DND-41 (cell line): ENCODE results near the gene PHF19.

Experiments
- ATAC-seq: fragments of 200-7000 bp; cut with Tn5 transposase; 3 replicates; pipeline ENCODE4 v1.9.1; 2021; ENCODE audit warnings: low read depth; ENCODE audit not compliant: insufficient read depth
- DNase-seq: peaks from one replicate; pipeline ENCODE4 v3.0.0-alpha.2; 2020
- H2AFZ ChIP-seq: 2 replicates; pipeline ENCODE4 v1.6.0; 2012; ENCODE audit warnings: low read depth, low read length
- H3K27ac ChIP-seq: 2 replicates; pipeline ENCODE4 v1.5.1; 2012; ENCODE audit warnings: low read length, inconsistent platforms
- H3K27me3 ChIP-seq: fragments of 200-600 bp; sonication (generic); 2 replicates; pipeline ENCODE4 v1.6.0; 2012; ENCODE audit warnings: low read length, mild to moderate bottlenecking, inconsistent platforms; ENCODE audit not compliant: insufficient read depth, poor library complexity
- H3K36me3 ChIP-seq: 2 replicates; pipeline ENCODE4 v1.5.1; 2012; ENCODE audit warnings: low read length, inconsistent platforms; ENCODE audit not compliant: insufficient read depth
- H3K4me1 ChIP-seq: 2 replicates; pipeline ENCODE4 v1.5.1; 2012; ENCODE audit warnings: mild to moderate bottlenecking, low read length; ENCODE audit not compliant: insufficient read depth
- H3K4me2 ChIP-seq: 2 replicates; pipeline ENCODE4 v1.6.0; 2012; ENCODE audit warnings: mild to moderate bottlenecking, moderate library complexity, low read length, inconsistent platforms; ENCODE audit not compliant: insufficient read depth
- H3K4me3 ChIP-seq, 2 experiments: fragments of 200-600 bp in 1 of 2; shearing (Covaris generic) in 1 of 2; 2 replicates each; pipeline ENCODE4 v1.5.1; 2012 to 2016; ENCODE audit warnings: inconsistent platforms in 2 of 2, low read length in 2 of 2, mild to moderate bottlenecking in 2 of 2, low read depth in 1 of 2, moderate library complexity in 1 of 2
- H3K79me2 ChIP-seq: 2 replicates; pipeline ENCODE4 v1.6.0; 2012; ENCODE audit warnings: low read length, inconsistent platforms; ENCODE audit not compliant: insufficient read depth
- H3K9ac ChIP-seq: 2 replicates; pipeline ENCODE4 v1.6.0; 2012; ENCODE audit warnings: low read depth, mild to moderate bottlenecking, inconsistent platforms, low read length, moderate library complexity
- H3K9me3 ChIP-seq: 2 replicates; pipeline ENCODE4 v1.5.1; 2012; ENCODE audit warnings: low read length, moderate library complexity, mild to moderate bottlenecking, inconsistent platforms; ENCODE audit not compliant: insufficient read depth, severe bottlenecking
- H4K20me1 ChIP-seq: 2 replicates; pipeline ENCODE4 v1.6.0; 2012; ENCODE audit warnings: low read length; ENCODE audit not compliant: insufficient read depth
- EZH2 ChIP-seq: IDR thresholded peaks from 3 replicates; pipeline ENCODE4 v1.6.1; 2012; ENCODE audit warnings: borderline replicate concordance, low read depth, mild to moderate bottlenecking, moderate library complexity, low read length, inconsistent platforms; ENCODE audit not compliant: severe bottlenecking
- TF ChIP-seq, protein P1 (sequence below): IDR thresholded peaks from 2 replicates; pipeline ENCODE4 v1.5.1; 2012; ENCODE audit warnings: borderline replicate concordance, low read length, moderate library complexity, mild to moderate bottlenecking; ENCODE audit not compliant: poor library complexity, severe bottlenecking; ENCODE audit errors: extremely low read depth

The PHF19 gene

DNA sequence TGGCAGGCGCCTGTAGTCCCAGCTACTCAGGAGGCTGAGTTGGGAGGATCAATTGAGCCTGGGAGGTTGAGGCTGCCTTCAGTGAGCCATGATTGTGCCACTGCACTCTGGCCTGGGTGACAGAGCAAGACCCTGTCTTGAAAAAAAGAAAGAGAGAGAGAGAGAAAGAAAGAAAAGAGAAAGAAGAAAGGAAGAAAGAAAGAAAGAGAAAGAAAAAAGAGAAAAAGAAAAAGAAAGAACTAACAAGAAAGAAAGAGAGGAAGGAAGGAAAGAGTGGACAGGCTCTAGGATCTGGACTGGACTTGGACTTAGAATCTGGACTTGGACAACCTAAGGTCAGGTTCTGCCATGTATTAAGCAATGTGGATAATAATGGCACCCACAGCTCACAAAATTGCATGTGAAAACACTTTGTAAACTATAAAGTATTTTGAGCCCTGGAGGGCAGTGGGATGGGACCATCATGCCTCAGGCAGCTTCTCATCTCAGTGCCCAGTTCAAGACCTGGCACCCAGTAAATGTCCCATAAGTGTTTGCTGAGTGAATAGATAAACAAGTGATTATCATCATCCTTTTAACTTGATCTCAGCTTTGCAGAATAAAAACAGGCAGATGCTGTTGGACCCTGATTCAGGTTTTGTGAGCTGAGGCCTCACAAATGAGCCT lies 12.8 kb upstream of the PHF19 start:
- Histone ChIP-seq H3K27me3 (no peaks in the 10 kb centered on the region), H3K4me3 (no peak overlapping the region), H3K9ac (no peak overlapping the region), H3K36me3 (no peaks in the 10 kb centered on the region), H3K4me2 (no peak overlapping the region), H2AFZ (no peak overlapping the region), H4K20me1 (no peaks in the 10 kb centered on the region), H3K9me3 (no peaks in the 10 kb centered on the region), H3K79me2 (no peaks in the 10 kb centered on the region), H3K27ac (no peak overlapping the region; the same call in 1 of the 2 replicates), H3K4me1 (peaks cover 39% of the 10 kb centered on the region)
- TF ChIP-seq, protein P1, sequence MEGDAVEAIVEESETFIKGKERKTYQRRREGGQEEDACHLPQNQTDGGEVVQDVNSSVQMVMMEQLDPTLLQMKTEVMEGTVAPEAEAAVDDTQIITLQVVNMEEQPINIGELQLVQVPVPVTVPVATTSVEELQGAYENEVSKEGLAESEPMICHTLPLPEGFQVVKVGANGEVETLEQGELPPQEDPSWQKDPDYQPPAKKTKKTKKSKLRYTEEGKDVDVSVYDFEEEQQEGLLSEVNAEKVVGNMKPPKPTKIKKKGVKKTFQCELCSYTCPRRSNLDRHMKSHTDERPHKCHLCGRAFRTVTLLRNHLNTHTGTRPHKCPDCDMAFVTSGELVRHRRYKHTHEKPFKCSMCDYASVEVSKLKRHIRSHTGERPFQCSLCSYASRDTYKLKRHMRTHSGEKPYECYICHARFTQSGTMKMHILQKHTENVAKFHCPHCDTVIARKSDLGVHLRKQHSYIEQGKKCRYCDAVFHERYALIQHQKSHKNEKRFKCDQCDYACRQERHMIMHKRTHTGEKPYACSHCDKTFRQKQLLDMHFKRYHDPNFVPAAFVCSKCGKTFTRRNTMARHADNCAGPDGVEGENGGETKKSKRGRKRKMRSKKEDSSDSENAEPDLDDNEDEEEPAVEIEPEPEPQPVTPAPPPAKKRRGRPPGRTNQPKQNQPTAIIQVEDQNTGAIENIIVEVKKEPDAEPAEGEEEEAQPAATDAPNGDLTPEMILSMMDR = no peak
- TF ChIP-seq EZH2 = no peak
- ATAC-seq (no peak), DNase-seq (no peak)

DNA sequence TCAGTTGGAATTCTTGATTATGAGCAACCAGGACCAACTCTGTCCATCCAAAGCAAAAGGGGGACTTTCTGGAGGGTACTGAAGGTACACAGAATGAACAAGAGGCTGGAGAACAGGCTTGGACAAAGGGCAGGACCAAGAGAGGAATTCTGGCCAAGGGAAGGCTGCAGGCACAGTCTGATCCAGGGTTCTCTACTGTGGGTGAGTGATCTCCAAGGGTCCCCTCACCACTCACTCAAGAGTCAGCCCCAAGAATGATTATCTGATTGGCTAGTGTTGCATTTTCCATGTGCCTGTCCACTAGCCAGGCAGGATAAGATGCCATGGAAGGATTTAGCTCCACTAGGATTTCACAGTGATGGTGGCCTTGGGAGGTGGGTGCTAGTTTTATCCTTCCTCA lies 11.6 kb upstream of the PHF19 start:
- H3K36me3 ChIP-seq = no peaks in the 10 kb centered on the region
- H3K4me1 ChIP-seq = peaks cover 37% of the 10 kb centered on the region
- no peak overlapping the region for H2AFZ ChIP-seq
- H3K4me3 ChIP-seq = no peak overlapping the region
- no peaks in the 10 kb centered on the region for H3K9me3 ChIP-seq
- no peak for DNase-seq
- no peak for ATAC-seq
- TF ChIP-seq, protein P1 = no peak
- no peak for TF ChIP-seq EZH2
- H4K20me1 ChIP-seq = no peaks in the 10 kb centered on the region
- no peak overlapping the region for H3K4me2 ChIP-seq
- no peak overlapping the region for H3K9ac ChIP-seq
- no peaks in the 10 kb centered on the region for H3K79me2 ChIP-seq
- H3K27ac ChIP-seq = no peak overlapping the region; the same call in 1 of the 2 replicates
- H3K27me3 ChIP-seq = no peaks in the 10 kb centered on the region

GRCh38 chr9:120886490-120886967 lies 9.5 kb upstream of the PHF19 start:
- Histone ChIP-seq H3K79me2 (no peaks in the 10 kb centered on the region), H3K4me1 (peaks cover 16% of the 10 kb centered on the region), H3K9ac (no peak overlapping the region), H3K4me3 (no peak overlapping the region), H3K9me3 (no peaks in the 10 kb centered on the region), H2AFZ (no peak overlapping the region), H4K20me1 (no peaks in the 10 kb centered on the region), H3K4me2 (no peak overlapping the region), H3K36me3 (no peaks in the 10 kb centered on the region), H3K27me3 (no peaks in the 10 kb centered on the region), H3K27ac (no peak overlapping the region)
- ATAC-seq (no peak), DNase-seq (no peak)
- no peak for TF ChIP-seq EZH2
- TF ChIP-seq, protein P1 = no peak

DNA sequence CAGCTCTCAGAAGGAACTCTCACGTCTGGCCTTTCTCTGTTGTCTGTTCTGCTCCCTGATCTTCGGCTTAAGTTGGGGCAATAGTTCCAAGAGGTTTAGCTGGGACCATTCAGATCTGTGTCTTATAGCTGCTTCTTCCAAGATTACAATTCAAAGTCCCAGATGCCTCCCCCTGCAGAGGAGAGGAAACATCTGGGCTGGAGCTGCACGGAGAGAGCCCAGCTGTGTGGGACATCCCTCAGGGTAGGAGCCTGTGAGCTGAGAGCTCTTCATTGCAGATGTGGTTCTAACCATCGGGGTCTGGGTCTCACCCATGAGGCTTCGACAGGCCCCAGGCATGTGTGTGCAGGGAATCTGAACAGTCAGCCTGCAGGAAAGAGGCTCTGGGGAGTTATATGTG lies 9.0 kb upstream of the PHF19 start:
- peaks cover 14% of the 10 kb centered on the region for H3K4me1 ChIP-seq
- H3K27me3 ChIP-seq = no peaks in the 10 kb centered on the region
- DNase-seq (no peak), ATAC-seq (peak; percentile 59)
- H3K9ac ChIP-seq = no peak overlapping the region
- no peaks in the 10 kb centered on the region for H3K79me2 ChIP-seq
- H3K4me2 ChIP-seq = no peak overlapping the region
- no peaks in the 10 kb centered on the region for H3K9me3 ChIP-seq
- no peaks in the 10 kb centered on the region for H3K36me3 ChIP-seq
- no peak overlapping the region for H3K27ac ChIP-seq
- H2AFZ ChIP-seq = no peak overlapping the region
- H4K20me1 ChIP-seq = no peaks in the 10 kb centered on the region
- no peak overlapping the region for H3K4me3 ChIP-seq
- TF ChIP-seq EZH2 = no peak
- TF ChIP-seq, protein P1 = no peak
